Central memory CD8-positive, alpha-beta T cell (primary cell): Measurements from ENCODE around the gene KDM3A.

Experiments
- ATAC-seq: fragments of 150-1000 bp; cut with Tn5 transposase; replicated peaks from 2 replicates; pipeline ENCODE4 v1.10.0; 2022; ENCODE audit warnings: mild to moderate bottlenecking, moderate FRiP score, moderate number of reproducible peaks; ENCODE audit not compliant: poor library complexity, severe bottlenecking; ENCODE audit errors: extremely low read depth
- DNase-seq, 2 donors: peaks; one replicate each; pipeline ENCODE4 v3.0.0; 2021; ENCODE audit warnings: low spot score in 2 of 2
- H3K27ac Mint-ChIP-seq: one replicate; pipeline ENCODE4 v1.8.0; 2022; ENCODE audit warnings: low read depth, mild to moderate bottlenecking, moderate library complexity, mixed read lengths
- H3K27me3 Mint-ChIP-seq: one replicate; pipeline ENCODE4 v1.8.0; 2022; ENCODE audit warnings: mixed read lengths
- H3K36me3 Mint-ChIP-seq: one replicate; pipeline ENCODE4 v1.8.0; 2022; ENCODE audit warnings: mild to moderate bottlenecking, moderate library complexity, mixed read lengths; ENCODE audit not compliant: insufficient read depth
- H3K4me1 Mint-ChIP-seq: one replicate; pipeline ENCODE4 v1.8.0; 2022; ENCODE audit warnings: mixed read lengths
- H3K4me3 Mint-ChIP-seq: one replicate; pipeline ENCODE4 v1.8.0; 2022; ENCODE audit warnings: mild to moderate bottlenecking, moderate library complexity, mixed read lengths
- H3K9me3 Mint-ChIP-seq: one replicate; pipeline ENCODE4 v1.8.0; 2022; ENCODE audit warnings: mixed read lengths

Gene KDM3A

DNA sequence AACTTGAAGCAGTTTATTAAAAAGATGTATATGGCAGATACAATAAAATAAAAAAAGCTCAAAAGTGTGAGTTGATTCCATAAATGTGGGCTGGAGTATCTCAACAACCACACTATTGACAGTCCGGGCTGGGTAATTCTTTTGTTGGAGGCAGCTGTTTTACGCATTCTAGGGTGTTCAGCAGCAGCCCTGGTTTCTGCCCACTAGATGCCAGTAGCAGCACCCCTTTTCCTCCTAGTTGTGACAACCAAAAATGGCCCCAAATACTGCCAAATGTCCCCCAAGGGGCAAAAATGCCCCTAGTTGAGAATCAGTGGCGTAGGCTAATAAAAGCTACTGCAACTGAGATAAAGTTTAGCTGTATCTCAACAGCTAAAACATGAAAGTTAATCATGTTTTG is 77.3 kb downstream of the KDM3A start:
- Mint-ChIP-seq H3K9me3 (peaks cover 6% of the 10 kb centered on the region), H3K36me3 (peaks cover 3% of the 10 kb centered on the region), H3K27ac (no peak overlapping the region), H3K4me3 (no peak overlapping the region), H3K27me3 (no peaks in the 10 kb centered on the region), H3K4me1 (peaks cover 5% of the 10 kb centered on the region)
- no peak for ATAC-seq
- no peak for DNase-seq

DNA sequence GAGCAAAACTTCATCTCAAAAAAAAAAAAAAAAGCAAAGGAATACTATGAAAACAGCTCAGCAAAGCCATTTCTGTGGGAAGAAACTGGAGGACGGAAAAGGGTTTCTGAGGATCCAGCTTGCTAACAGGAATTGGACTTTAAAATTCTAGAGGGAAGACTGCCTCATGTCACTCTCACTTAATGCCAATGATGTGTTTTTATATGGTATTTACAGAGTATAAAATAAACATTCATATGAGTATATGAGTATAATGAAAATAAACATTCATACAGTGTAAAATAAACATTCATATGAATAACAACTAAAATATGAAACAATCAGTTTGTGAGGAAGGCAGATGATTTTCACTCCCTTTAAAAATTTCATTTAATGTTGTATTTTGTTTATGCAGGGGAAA is 78.2 kb downstream of the KDM3A start:
- Mint-ChIP-seq H3K4me3 (no peak overlapping the region), H3K4me1 (peaks cover 5% of the 10 kb centered on the region), H3K27ac (no peak overlapping the region), H3K9me3 (peaks cover 6% of the 10 kb centered on the region), H3K36me3 (peaks cover 3% of the 10 kb centered on the region), H3K27me3 (no peaks in the 10 kb centered on the region)
- no peak for DNase-seq
- no peak for ATAC-seq

DNA sequence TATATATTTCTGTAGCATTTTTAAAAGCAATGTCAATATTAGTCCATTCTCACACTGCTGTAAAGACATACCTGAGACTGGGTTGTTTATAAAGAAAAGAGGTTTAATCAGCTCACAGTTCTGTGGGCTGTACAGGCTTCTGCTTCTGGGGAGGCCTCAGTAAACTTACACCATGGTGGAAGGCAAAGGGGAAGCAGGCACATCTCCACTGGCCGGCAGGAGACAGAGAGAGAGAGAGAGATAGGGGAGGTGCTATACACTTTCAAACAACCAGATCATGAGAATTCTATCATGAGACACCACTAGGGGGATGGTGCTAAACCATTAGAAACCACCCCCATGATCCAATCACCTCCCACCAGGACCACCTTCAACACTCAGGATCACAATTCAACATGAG is 79.0 kb downstream of the KDM3A start:
- no peak for ATAC-seq
- no peak for DNase-seq
- Mint-ChIP-seq H3K27ac (no peak overlapping the region), H3K4me3 (no peak overlapping the region), H3K36me3 (peaks cover 3% of the 10 kb centered on the region), H3K27me3 (no peaks in the 10 kb centered on the region), H3K9me3 (peaks cover 6% of the 10 kb centered on the region), H3K4me1 (no peaks in the 10 kb centered on the region)

DNA sequence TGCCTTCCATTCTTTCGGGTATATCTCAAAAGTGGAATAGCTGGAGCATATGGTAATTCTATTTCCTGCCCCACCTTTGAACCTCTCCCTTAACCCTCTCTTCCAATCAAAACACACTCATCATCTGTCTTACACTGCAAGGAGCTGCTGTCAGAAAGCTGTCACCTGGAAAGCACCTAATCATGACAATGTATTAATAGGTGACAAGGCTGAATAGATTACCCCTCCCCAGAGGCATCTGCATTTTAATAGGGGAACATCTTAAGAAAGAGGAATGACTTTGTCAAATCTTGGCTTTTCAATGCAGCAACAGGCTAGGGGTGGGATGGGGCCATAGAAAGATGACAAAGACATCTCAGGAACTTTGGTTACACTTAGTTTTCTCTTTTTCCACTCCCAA is 80.8 kb downstream of the KDM3A start:
- Mint-ChIP-seq H3K4me1 (no peaks in the 10 kb centered on the region), H3K27ac (no peak overlapping the region), H3K27me3 (no peaks in the 10 kb centered on the region), H3K4me3 (no peak overlapping the region), H3K9me3 (peaks cover 6% of the 10 kb centered on the region), H3K36me3 (peaks cover 10% of the 10 kb centered on the region)
- DNase-seq (no peak), ATAC-seq (no peak)

DNA sequence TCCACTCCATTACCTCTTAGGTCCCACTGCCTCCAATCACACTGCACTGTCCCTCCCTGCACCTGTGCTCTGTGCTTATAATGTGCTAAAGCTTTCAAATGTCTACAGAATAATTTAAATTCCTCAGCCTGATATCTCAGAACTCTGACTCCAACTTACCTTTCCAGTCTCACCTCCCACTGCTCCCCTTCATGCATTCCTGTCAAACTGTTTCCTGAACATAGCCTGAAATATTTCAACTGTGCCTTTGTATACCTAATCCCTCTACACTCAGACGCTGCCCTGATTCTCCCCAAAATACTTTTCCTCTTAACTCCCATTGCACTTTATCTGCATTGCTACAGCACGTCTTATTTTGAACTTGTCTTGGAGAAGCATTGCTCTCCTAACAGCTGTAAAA is 81.5 kb downstream of the KDM3A start:
- Mint-ChIP-seq H3K27ac (no peak overlapping the region), H3K36me3 (peaks cover 14% of the 10 kb centered on the region)
- ATAC-seq: no peak

DNA sequence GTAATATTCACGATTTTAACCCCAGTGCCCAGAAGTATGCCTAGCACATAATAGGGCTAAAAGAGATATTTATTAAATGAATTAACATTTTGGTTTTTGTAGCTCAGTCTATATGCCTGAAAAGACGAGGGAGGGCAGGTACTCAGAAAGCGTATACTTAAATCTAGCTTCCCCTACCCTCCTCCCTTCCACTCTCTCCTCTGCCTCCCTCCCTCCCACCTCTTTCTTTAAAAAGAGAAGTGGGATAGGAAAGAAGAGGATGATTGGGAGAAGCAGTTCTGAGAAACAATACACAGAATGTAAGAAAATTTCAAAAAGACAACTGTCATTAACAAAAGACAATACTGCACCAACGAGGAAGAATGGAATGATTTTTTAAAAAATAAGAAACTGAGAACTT is 82.3 kb downstream of the KDM3A start:
- Mint-ChIP-seq H3K36me3 (peaks cover 18% of the 10 kb centered on the region), H3K27me3 (no peaks in the 10 kb centered on the region), H3K4me1 (no peaks in the 10 kb centered on the region), H3K9me3 (peaks cover 6% of the 10 kb centered on the region), H3K4me3 (no peak overlapping the region), H3K27ac (no peak overlapping the region)
- DNase-seq (no peak), ATAC-seq (no peak)

More for the DNA sequence above, 81.5 kb downstream of the KDM3A start:
- no peak for DNase-seq
- H3K4me1 Mint-ChIP-seq: no peaks in the 10 kb centered on the region
- no peak overlapping the region for H3K4me3 Mint-ChIP-seq
- H3K27me3 Mint-ChIP-seq: no peaks in the 10 kb centered on the region
- H3K9me3 Mint-ChIP-seq: peaks cover 6% of the 10 kb centered on the region

DNA sequence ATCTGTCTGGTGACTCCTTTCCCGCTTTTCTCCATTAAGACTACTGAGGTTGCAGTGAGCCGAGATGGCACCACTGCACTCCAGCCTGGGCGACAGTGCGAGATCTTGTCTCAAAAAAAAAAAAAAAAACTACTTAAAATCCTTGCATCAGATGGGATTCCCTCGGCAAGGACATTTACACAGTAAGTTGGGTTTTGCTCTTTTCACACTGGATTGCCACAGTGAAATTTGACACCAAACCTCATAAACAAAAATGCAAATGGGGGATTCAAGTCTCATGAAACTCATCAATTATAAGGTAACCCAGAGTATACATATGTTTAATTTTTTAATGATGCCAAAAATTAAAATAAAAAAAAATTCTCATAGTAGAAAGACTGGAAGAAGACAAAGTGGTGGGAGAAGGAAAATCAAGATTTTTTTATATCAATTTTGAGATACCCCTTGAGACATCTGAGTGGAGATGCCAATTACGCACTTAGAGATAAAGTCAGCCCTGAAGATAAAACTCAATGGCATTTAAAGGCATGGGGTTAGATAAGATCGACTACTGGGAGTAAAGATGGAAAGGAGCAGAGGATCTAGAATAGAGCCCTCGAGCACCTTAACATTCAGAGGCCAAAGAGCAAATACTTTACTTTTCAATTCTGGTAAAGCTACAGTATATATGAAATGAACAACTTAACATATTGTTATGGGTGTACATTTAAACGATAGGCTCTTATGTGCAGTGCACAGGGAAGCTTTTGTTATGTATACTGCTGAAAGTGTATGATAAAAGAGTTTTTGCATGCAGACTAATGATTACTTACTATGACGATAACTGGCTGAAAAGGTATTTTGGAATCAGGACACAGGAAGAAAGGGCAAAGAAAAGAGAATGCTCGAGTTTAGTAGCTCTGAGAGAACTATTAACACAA is 84.5 kb downstream of the KDM3A start:
- DNase-seq (no peak), ATAC-seq (no peak)
- H3K9me3 Mint-ChIP-seq: no peaks in the 10 kb centered on the region
- peaks cover 6% of the 10 kb centered on the region for H3K4me1 Mint-ChIP-seq
- peaks cover 18% of the 10 kb centered on the region for H3K36me3 Mint-ChIP-seq
- no peak overlapping the region for H3K4me3 Mint-ChIP-seq
- no peak overlapping the region for H3K27ac Mint-ChIP-seq
- H3K27me3 Mint-ChIP-seq: no peaks in the 10 kb centered on the region

DNA sequence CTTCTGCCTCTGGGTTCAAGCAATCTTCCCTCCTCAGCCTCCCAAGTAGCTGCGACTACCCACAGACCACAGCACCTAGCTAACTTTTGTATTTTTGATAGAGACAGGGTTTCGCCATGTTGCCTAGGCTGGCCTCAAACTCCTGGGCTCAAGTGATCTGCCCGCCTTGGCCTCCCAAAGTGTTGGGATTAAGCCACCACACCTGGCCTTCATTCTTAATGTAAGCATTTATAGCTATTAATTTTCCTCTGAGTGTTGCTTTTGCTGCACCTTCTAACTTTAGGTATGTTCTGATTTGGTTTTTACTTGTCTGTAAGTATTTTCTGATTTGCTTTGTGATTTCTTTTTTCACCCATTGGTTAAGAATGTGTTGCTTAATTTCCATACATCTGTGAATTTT is 92.4 kb downstream of the KDM3A start:
- no peak overlapping the region for H3K27ac Mint-ChIP-seq
- peaks cover 28% of the 10 kb centered on the region for H3K4me1 Mint-ChIP-seq
- H3K36me3 Mint-ChIP-seq: peaks cover 2% of the 10 kb centered on the region
- ATAC-seq (no peak), DNase-seq (no peak)
- peaks cover 8% of the 10 kb centered on the region for H3K9me3 Mint-ChIP-seq
- no peak overlapping the region for H3K4me3 Mint-ChIP-seq
- no peaks in the 10 kb centered on the region for H3K27me3 Mint-ChIP-seq

DNA sequence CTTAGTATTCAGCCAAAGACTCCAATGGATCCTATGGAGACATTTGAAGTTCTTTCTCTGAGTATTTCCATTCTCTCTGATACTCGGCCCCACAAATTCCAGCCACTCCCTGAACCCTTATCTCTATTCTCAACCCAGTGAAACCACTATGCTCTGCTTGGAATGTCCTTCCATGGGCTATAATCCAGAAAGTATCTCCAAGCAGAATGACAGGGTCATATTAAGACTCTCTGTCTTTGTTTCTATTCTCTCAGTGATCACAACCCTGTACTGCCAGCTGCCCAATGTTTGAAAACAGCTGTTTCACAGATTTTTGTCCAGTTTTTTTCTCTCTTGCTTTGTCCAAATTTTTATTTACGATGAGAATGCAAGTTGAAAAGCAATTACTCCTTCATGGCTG is 100.2 kb downstream of the KDM3A start:
- no peaks in the 10 kb centered on the region for H3K9me3 Mint-ChIP-seq
- H3K4me1 Mint-ChIP-seq: peaks cover 11% of the 10 kb centered on the region
- no peak for DNase-seq
- H3K27me3 Mint-ChIP-seq: no peaks in the 10 kb centered on the region
- peaks cover 3% of the 10 kb centered on the region for H3K36me3 Mint-ChIP-seq
- no peak overlapping the region for H3K4me3 Mint-ChIP-seq
- no peak for ATAC-seq
- H3K27ac Mint-ChIP-seq: no peak overlapping the region
